H1 (cell line): ENCODE measurements around the gene ATP5F1E. TPM values are rescaled to one million over a fixed set of nuclear protein-coding genes. Genes with fewer than 3 reads are reported as not detected.

Experiments used
- CTCF ChIA-PET: fragments of 300-600 bp; sonication (Branson Sonifier 250); formaldehyde crosslinking; loops from one replicate; lab custom pipeline; 2021; ENCODE audit not compliant: partially characterized antibody; lab: Charles Lee
- POLR2A ChIA-PET: fragments of 300-600 bp; sonication (Branson Sonifier 250); formaldehyde crosslinking; loops from one replicate; lab custom pipeline; 2021; ENCODE audit warnings: inconsistent platforms; ENCODE audit not compliant: partially characterized antibody; lab: Charles Lee
- DNase-seq, 2 experiments: peaks; one replicate each; pipeline versions ENCODE4 v3.0.0 to v3.0.0-alpha.2; 2010 to 2022; ENCODE audit warnings: low spot score in 2 of 2, low read depth in 1 of 2, mixed read lengths in 1 of 2
- FAIRE-seq: peaks from 2 replicates; lab custom pipeline; 2011; peaks lifted over from hg19 to GRCh38; lab: Jason Lieb, UNC
- H2AFZ ChIP-seq: 2 replicates; pipeline ENCODE4 v1.8.1; 2012; ENCODE audit warnings: low read length, inconsistent platforms
- H2AK5ac ChIP-seq: 2 replicates; pipeline ENCODE4 v1.6.1; 2013; ENCODE audit warnings: low read depth, low read length
- H2BK120ac ChIP-seq: replicated peaks from 2 replicates; pipeline ENCODE3; 2013; ENCODE audit warnings: low read depth, low read length, inconsistent platforms
- H2BK12ac ChIP-seq: 2 replicates; pipeline ENCODE4 v1.6.1; 2013; ENCODE audit warnings: low read depth, low read length
- H2BK15ac ChIP-seq: 2 replicates; pipeline ENCODE4 v1.6.1; 2013; ENCODE audit warnings: low read length
- H2BK20ac ChIP-seq: 2 replicates; pipeline ENCODE4 v1.6.1; 2013; ENCODE audit warnings: low read length
- H2BK5ac ChIP-seq: 2 replicates; pipeline ENCODE4 v1.6.1; 2013; ENCODE audit warnings: low read depth, low read length
- H3K14ac ChIP-seq: 2 replicates; pipeline ENCODE4 v1.6.1; 2013; ENCODE audit warnings: inconsistent platforms; ENCODE audit not compliant: insufficient read length
- H3K18ac ChIP-seq: 2 replicates; pipeline ENCODE4 v1.6.1; 2013; ENCODE audit warnings: low read length; ENCODE audit errors: extremely low read depth
- H3K23ac ChIP-seq: 2 replicates; pipeline ENCODE4 v1.6.1; 2013; ENCODE audit warnings: inconsistent platforms; ENCODE audit not compliant: insufficient read length
- H3K23me2 ChIP-seq: 2 replicates; pipeline ENCODE4 v1.6.1; 2013; ENCODE audit warnings: low read depth, low read length
- H3K27ac ChIP-seq: 2 replicates; pipeline ENCODE4 v1.6.1; 2011; ENCODE audit warnings: low read depth, low read length, inconsistent platforms
- H3K27me3 ChIP-seq, 4 experiments: replicated peaks in 1 of 4; 1 replicate in 1 of 4; 2 replicates in 3 of 4; pipeline versions ENCODE4 v1.6.1 to v1.8.1; 2011 to 2013; ENCODE audit warnings: low read length in 3 of 4, mild to moderate bottlenecking in 3 of 4, inconsistent platforms in 2 of 4, mixed read lengths in 2 of 4, moderate library complexity in 1 of 4; ENCODE audit not compliant: control insufficient read depth in 3 of 4, insufficient read depth in 3 of 4; ENCODE audit errors: extremely low read depth in 1 of 4
- H3K36me3 ChIP-seq, 4 experiments: 2 replicates each; pipeline versions ENCODE4 v1.6.1 to v1.8.1; 2011 to 2013; ENCODE audit warnings: mild to moderate bottlenecking in 4 of 4, low read length in 3 of 4, moderate library complexity in 2 of 4, control low read depth in 1 of 4, inconsistent platforms in 1 of 4; ENCODE audit not compliant: insufficient read depth in 4 of 4, control insufficient read depth in 2 of 4
- H3K4ac ChIP-seq: replicated peaks from 2 replicates; pipeline ENCODE3; 2013; ENCODE audit warnings: low read length, low read depth, mixed read lengths, inconsistent platforms; ENCODE audit not compliant: insufficient read length
- H3K4me1 ChIP-seq, 4 experiments: replicated peaks in 1 of 4; 1 replicate in 1 of 4; 2 replicates in 3 of 4; pipeline versions ENCODE4 v1.6.1 to v1.8.1; 2011 to 2013; ENCODE audit warnings: low read length in 3 of 4, inconsistent platforms in 2 of 4, mixed read lengths in 1 of 4; ENCODE audit not compliant: insufficient read depth in 4 of 4, control insufficient read depth in 3 of 4
- H3K4me2 ChIP-seq, 2 experiments: 2 replicates each; pipeline versions ENCODE4 v1.6.1 to v1.8.1; 2011 to 2013; ENCODE audit warnings: low read depth in 2 of 2, low read length in 2 of 2, control low read depth in 1 of 2, inconsistent platforms in 1 of 2, mild to moderate bottlenecking in 1 of 2; ENCODE audit not compliant: insufficient read depth in 1 of 2
- H3K4me3 ChIP-seq, 4 experiments: fragments of 200-600, 300-600 bp in 1 of 4; sonication (generic), shearing (Covaris generic), sonication (Bioruptor Twin) in 1 of 4; 2 replicates each; pipeline versions ENCODE4 v1.5.1 to v1.8.1; 2011 to 2016; ENCODE audit warnings: low read length in 4 of 4, low read depth in 3 of 4, control low read depth in 2 of 4, inconsistent platforms in 2 of 4, mild to moderate bottlenecking in 2 of 4, mixed read lengths in 1 of 4, moderate library complexity in 1 of 4; ENCODE audit not compliant: insufficient read depth in 2 of 4; ENCODE audit errors: extremely low read depth in 1 of 4
- H3K56ac ChIP-seq: replicated peaks from 2 replicates; pipeline ENCODE3; 2013; ENCODE audit warnings: low read depth, mild to moderate bottlenecking, mixed read lengths, low read length, inconsistent platforms; ENCODE audit not compliant: insufficient read length
- H3K79me1 ChIP-seq: 2 replicates; pipeline ENCODE4 v1.6.1; 2013; ENCODE audit warnings: low read depth, low read length, control low read depth
- H3K79me2 ChIP-seq, 2 experiments: 2 replicates each; pipeline versions ENCODE4 v1.6.1 to v1.8.1; 2012 to 2013; ENCODE audit warnings: low read length in 2 of 2, mild to moderate bottlenecking in 2 of 2, inconsistent platforms in 1 of 2; ENCODE audit not compliant: insufficient read depth in 2 of 2, control insufficient read depth in 1 of 2
- H3K9ac ChIP-seq, 4 experiments: replicated peaks in 1 of 4; 1 replicate in 1 of 4; 2 replicates in 3 of 4; pipeline versions ENCODE4 v1.6.1 to v1.8.1; 2011 to 2013; ENCODE audit warnings: low read depth in 3 of 4, low read length in 3 of 4, control low read depth in 2 of 4, mild to moderate bottlenecking in 2 of 4, moderate library complexity in 2 of 4, inconsistent platforms in 1 of 4; ENCODE audit errors: extremely low read depth in 1 of 4
- H3K9me3 ChIP-seq, 2 experiments: 2 replicates each; pipeline versions ENCODE4 v1.6.1 to v1.8.1; 2012 to 2013; ENCODE audit warnings: mild to moderate bottlenecking in 2 of 2, moderate library complexity in 2 of 2, control low read depth in 1 of 2, inconsistent platforms in 1 of 2, low read depth in 1 of 2, low read length in 1 of 2, mixed read lengths in 1 of 2; ENCODE audit not compliant: insufficient read depth in 2 of 2
- H4K20me1 ChIP-seq, 2 experiments: replicated peaks in 1 of 2; 2 replicates each; pipeline versions ENCODE3 to v1.8.1; 2011 to 2013; ENCODE audit warnings: inconsistent platforms in 2 of 2, low read length in 2 of 2, mild to moderate bottlenecking in 1 of 2; ENCODE audit not compliant: insufficient read depth in 2 of 2, control insufficient read depth in 1 of 2
- H4K5ac ChIP-seq: 2 replicates; pipeline ENCODE4 v1.6.1; 2013; ENCODE audit warnings: low read length, low read depth, mixed read lengths, inconsistent platforms; ENCODE audit not compliant: insufficient read length
- H4K8ac ChIP-seq: 2 replicates; pipeline ENCODE4 v1.8.0; 2013; ENCODE audit warnings: mild to moderate bottlenecking, moderate library complexity, low read length, inconsistent platforms; ENCODE audit not compliant: insufficient read depth; ENCODE audit errors: extremely low read depth
- H4K91ac ChIP-seq: replicated peaks from 2 replicates; pipeline ENCODE3; 2013; ENCODE audit warnings: low read length, mixed read lengths, inconsistent platforms; ENCODE audit not compliant: insufficient read length
- BCL11A ChIP-seq, 2 experiments: IDR thresholded peaks; one replicate each; pipeline ENCODE4 v1.6.1; 2011; ENCODE audit warnings: low read depth in 2 of 2, low read length in 2 of 2, mild to moderate bottlenecking in 2 of 2
- EZH2 ChIP-seq: fragments of 200-600 bp; sonication (generic); IDR thresholded peaks from 2 replicates; pipeline ENCODE4 v1.7.1; 2012; ENCODE audit warnings: low read depth, mild to moderate bottlenecking, moderate library complexity, low read length, inconsistent platforms; ENCODE audit not compliant: severe bottlenecking
- POLR2A ChIP-seq, 2 experiments: IDR thresholded peaks; 1 replicate in 1 of 2; 2 replicates in 1 of 2; pipeline ENCODE4 v1.6.1; 2011; ENCODE audit warnings: low read depth in 2 of 2, low read length in 2 of 2, mild to moderate bottlenecking in 2 of 2; ENCODE audit errors: control extremely low read depth in 1 of 2
- RBBP5 ChIP-seq: IDR thresholded peaks from 2 replicates; pipeline ENCODE4 v1.7.1; 2012; ENCODE audit warnings: low read depth, mild to moderate bottlenecking, inconsistent platforms, low read length, moderate library complexity, borderline replicate concordance
- YY1 ChIP-seq: IDR thresholded peaks from 2 replicates; pipeline ENCODE4 v1.6.1; 2011; ENCODE audit warnings: low read depth, mild to moderate bottlenecking, low read length
- WGBS, 2 experiments: shearing (Covaris generic) in 1 of 2; methylation state at CpG; one replicate each; pipeline versions ENCODE4 v1.1.6 to v1.1.7; 2013 to 2015; ENCODE audit warnings: low lambda C conversion rate in 2 of 2, mixed read lengths in 2 of 2, inconsistent platforms in 1 of 2, low coverage in 1 of 2, missing lambda C conversion rate in 1 of 2; ENCODE audit not compliant: insufficient replicate concordance in 2 of 2, insufficient coverage in 1 of 2, insufficient read length in 1 of 2; ENCODE audit errors: extremely low coverage in 1 of 2, missing lambda C conversion rate in 1 of 2; 5-methylcytosine and 5-hydroxymethylcytosine counted together
- polyA plus RNA-seq, 7 experiments: library from polyadenylated mRNA; depleted of rRNA in 3 of 7; stranded (reverse) in 5 of 7; unstranded in 2 of 7; fragments of >200 nt in 5 of 7; fragments of 200-250 nt in 2 of 7; gene quantifications; 1 replicate in 5 of 7; 2 replicates in 1 of 7; 4 replicates in 1 of 7; pipeline versions ENCODE4 v1.2.1 to v1.2.3, GENCODE V29; 2011 to 2013; ENCODE audit warnings: missing spikeins in 2 of 7, mixed read lengths in 2 of 7
- total RNA-seq: library from RNA; stranded (reverse); fragmentation: NEBNext Ultra II Directional; extraction: Animal tissue kit (Norgen Biotek cat#: 25700); gene quantifications from 2 replicates; pipeline ENCODE4 v1.2.1, GENCODE V29; 2021

Gene ATP5F1E
- total and polyA plus RNA-seq, 2 of the 8 experiments (the other 6 are each of a cell fraction or from before 2014, with no cell fraction given), result 15.7 to 47.8 TPM

GRCh38 chr20:59050437-59050836, 18.3 kb upstream of the ATP5F1E start:
- FAIRE-seq (no peak), DNase-seq (no peak)
- Histone ChIP-seq H3K4me1 (no peaks in the 10 kb centered on the region), H4K91ac (no peak overlapping the region), H3K4me2 (no peak overlapping the region), H2BK120ac (no peak overlapping the region), H2BK12ac (no peak overlapping the region), H2BK5ac (no peak overlapping the region), H2BK20ac (no peak overlapping the region), H3K23ac (no peak overlapping the region), H3K4me3 (no peak overlapping the region), H3K27me3 (no peaks in the 10 kb centered on the region), H3K18ac (no peak overlapping the region), H4K8ac (no peak overlapping the region), H3K27ac (no peak overlapping the region), H4K5ac (no peak overlapping the region), H3K9me3 (no peaks in the 10 kb centered on the region), H3K23me2 (no peaks in the 10 kb centered on the region), H4K20me1 (no peaks in the 10 kb centered on the region), H3K79me1 (no peaks in the 10 kb centered on the region), H2AFZ (no peak overlapping the region), H3K79me2 (no peaks in the 10 kb centered on the region), H3K4ac (no peak overlapping the region), H3K9ac (no peak overlapping the region), H3K36me3 (no peaks in the 10 kb centered on the region), H3K56ac (no peak overlapping the region), H3K14ac (no peak overlapping the region), H2AK5ac (no peak overlapping the region), H2BK15ac (no peak overlapping the region)
- WGBS, 2 experiments, result 83% methylated on average over 1 of the region's 1 CpG; no CpG with 5 or more reads in 1 of the 2 experiments
- POLR2A ChIA-PET, result interaction anchor here (1.7 kb wide), 1 partner anchor 10 kb away, joined by 3 read pairs; no protein-coding TSS in a partner anchor
- TF ChIP-seq POLR2A (IDR thresholded peaks at IDR 0.05; ENCODE audit: control extremely low read depth in 1 of 2, low read depth in 2 of 2, low read length in 2 of 2), result no peak
- no peak for TF ChIP-seq EZH2
- TF ChIP-seq YY1, result no peak
- no peak for TF ChIP-seq BCL11A (IDR thresholded peaks at IDR 0.05; ENCODE audit: low read depth in 2 of 2, low read length in 2 of 2)
- TF ChIP-seq RBBP5, result no peak
- CTCF ChIA-PET, result interaction anchor here (0.9 to 1.5 kb wide), 2 partner anchors 9 to 157 kb away, joined by 3 read pairs; no protein-coding TSS in a partner anchor
